GM21619 (cell line): Measurements from ENCODE around the gene UBE2R2.

Experiments
- ATAC-seq: cut with Tn5 transposase; IDR thresholded peaks from one replicate; pipeline ENCODE4 v1.9.1; 2021; ENCODE audit not compliant: unreplicated experiment

Gene UBE2R2

GRCh38 chr9:33880211-33881089, 63.5 kb downstream of the UBE2R2 start:
- ATAC-seq, result no peak

GRCh38 chr9:33881635-33882034, 64.7 kb downstream of the UBE2R2 start:
- ATAC-seq, result no peak

- no peak for ATAC-seq
These were observed 68.1 kb downstream of the UBE2R2 start for GRCh38 chr9:33884856-33885701.

DNA sequence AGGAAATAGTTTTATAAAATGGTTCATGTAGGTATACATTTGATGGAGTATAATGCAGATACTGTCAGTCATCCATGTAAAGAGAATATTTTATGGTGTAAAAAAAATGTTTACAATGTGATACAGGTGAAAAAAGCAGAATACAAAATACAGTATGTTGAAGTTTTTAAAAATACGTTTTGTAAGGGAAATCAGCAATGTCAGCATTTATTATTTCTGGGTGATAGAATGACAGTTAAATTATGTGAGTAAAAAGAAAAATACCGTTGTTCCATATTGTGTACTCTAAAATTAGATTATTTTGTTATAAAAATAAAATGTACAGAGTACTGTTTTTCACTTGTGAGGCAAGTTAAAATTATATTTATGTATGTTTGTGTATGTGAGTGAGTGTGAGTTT, 69.0 kb downstream of the UBE2R2 start:
- ATAC-seq, result no peak

GRCh38 chr9:33893861-33894260, 76.9 kb downstream of the UBE2R2 start:
- ATAC-seq, result no peak

GRCh38 chr9:33894316-33894715, 77.4 kb downstream of the UBE2R2 start:
- ATAC-seq, result no peak

GRCh38 chr9:33903157-33903780, 86.3 kb downstream of the UBE2R2 start:
- ATAC-seq, result no peak

DNA sequence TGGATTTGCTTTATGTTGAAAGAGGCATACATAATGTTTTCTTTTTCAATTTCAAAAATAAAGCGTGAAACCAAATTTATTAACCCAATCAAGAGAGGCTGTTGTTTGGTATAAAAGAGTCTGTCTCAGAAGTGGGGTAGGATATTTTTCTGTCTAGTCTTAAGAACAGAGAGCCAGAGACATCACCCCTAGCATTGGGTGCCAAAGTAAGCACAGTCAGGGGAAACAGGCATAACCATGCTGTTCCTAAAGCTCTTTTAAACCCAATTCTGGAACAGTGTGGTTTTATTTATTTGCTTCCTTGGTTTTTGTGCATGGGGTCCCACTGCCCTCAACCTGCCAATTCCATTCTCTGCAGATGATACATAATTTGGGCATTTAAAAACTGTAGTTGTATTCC, 88.2 kb downstream of the UBE2R2 start:
- ATAC-seq, result no peak

DNA sequence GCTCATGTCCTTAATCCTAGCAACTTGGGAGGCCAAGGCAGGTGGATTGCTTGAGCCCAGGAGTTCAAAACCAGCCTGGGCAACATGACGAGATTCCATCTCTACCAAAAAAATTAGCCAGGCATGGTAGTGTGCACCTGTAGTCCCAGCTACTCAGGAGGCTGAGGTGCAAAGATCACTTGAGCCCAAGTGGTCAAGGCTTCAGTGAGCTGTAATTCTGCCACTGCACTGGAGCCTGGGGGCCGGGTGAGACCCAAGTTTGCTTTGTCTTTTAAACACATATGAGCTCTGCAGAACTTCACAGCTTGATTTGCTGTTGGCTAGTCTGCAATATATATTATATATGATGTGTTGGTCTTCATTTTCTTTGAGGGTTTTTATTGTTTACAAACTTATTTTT, 89.8 kb downstream of the UBE2R2 start:
- ATAC-seq, result no peak

DNA sequence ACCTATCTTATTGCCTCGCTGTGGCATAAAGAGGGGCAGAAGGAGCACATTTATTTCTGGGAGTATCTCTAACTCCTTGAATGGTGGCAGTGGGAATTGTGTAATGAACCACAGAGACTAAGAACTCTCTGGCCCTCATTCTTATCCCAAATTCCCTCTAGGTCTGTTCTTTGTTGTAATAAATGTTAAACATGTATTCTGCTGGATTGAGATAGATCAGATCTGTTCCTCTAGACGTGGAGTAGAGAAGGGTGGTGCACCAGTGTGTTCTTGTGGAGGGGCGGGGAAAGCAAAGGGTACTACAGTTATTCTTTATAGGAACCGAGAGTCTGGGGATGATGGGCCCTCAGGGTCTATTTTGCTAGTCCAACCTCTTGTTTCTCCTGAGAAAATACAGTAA, 90.4 kb downstream of the UBE2R2 start:
- ATAC-seq, result no peak

- ATAC-seq, result no peak
These were observed 91.2 kb downstream of the UBE2R2 start for GRCh38 chr9:33908114-33908513.

DNA sequence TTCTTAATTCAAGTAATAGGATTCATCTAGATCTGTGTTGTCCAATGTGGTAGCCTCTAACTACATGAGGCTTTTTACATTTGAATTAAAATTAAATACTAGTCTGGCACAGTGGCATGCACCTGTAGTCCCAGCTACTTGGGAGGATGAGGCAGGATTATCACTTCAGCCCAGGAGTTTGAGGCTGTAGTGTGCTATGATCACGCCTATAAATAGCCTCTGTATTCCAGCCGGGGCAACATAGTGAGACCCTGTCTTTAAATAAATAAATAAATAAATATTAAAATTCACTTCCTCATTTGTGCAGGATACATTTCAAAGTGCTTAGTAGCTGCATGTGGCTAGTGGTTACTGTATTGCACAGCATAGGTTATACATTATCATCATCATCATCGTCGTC, 91.8 kb downstream of the UBE2R2 start:
- no peak for ATAC-seq

DNA sequence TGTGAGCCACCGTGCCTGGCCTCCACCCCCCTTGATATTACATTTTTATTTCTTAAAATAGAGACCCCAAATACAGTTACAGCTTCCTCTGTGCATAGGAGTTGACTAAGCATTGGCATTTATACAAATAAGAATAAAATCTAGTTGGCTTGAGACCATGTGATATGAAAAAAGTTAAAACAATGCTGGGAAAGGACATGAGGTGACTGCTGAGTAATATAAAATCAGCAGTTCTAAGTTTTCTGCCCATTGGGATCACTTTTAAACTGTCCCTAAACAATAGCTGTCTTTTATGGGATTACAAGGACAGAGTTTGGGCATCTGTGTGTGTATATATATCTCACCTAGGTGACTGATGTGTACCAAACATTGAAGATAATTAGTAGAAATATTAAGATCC, 96.6 kb downstream of the UBE2R2 start:
- no peak for ATAC-seq

GRCh38 chr9:33914887-33915628, 98.1 kb downstream of the UBE2R2 start:
- no peak for ATAC-seq

GRCh38 chr9:33917036-33917435, 100.1 kb downstream of the UBE2R2 start:
- ATAC-seq, result no peak

GRCh38 chr9:33919276-33919897, 102.4 kb downstream of the UBE2R2 start:
- no peak for ATAC-seq

DNA sequence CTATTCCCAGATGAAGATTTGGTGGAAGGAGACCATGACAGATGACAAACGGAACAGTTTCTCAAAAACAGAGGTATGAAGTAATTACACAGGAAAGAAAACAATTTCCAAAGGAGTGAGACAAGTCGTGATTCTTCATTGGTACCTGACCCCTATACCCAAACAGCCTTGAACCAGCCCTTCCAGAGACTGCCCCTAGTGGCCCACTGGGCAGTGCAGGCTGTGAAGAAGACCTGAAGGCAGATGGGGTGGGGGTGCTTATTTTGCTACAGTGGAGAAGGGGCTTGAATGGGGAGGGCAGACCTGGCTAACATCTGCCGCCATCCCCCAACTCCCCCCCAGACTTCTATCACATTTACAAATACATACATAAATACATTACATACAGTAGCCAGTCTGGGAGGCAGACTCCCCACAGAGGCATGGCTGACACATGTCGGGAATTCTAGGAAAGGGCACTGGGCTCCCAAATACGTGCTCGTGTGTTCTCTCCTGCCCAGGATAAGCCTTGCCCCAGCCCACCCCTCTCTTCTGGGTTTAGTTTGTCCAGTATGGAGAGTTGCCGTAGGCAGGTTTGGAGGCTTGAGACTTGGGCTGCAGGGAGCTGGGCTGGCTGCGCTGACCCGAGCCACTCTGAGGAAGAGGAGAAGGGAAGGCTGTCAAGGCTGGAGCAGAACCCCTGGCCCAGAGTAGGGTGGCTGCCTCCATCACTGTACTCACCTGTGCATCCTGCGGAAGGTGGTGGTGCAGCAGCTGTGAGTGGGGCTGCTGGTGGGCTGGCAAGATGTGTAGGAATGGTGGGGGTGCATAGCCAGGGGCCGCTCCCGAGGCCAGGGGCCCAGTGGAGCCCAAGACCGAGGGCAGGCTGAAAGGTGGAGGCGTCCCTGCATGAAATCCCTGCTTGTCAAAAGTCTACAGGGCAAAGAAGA, 105.3 kb downstream of the UBE2R2 start:
- no peak for ATAC-seq

DNA sequence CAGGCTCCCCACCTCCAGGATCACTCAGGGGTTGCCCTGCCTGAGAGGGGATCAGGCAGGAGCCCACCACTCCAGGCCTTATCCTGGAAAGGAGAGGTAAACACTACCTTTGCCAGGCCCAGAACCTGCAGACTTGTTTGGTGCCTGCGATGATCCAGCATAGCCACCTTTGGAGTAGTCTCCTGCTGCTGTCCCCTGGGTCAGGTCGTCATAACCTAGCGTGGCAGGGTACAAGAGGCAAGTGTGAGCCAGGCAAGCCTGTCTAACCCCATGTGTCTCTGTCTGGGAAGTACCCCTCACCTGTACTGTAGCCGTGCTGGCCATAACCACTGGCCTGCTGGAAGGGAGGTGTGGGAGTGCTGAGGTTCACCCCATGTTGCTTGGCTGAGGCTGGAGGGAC, 106.1 kb downstream of the UBE2R2 start:
- ATAC-seq, result no peak

GRCh38 chr9:33923998-33924701, 107.2 kb downstream of the UBE2R2 start:
- no peak for ATAC-seq
